ENCODE data around the gene ADGRG7.

DNA sequence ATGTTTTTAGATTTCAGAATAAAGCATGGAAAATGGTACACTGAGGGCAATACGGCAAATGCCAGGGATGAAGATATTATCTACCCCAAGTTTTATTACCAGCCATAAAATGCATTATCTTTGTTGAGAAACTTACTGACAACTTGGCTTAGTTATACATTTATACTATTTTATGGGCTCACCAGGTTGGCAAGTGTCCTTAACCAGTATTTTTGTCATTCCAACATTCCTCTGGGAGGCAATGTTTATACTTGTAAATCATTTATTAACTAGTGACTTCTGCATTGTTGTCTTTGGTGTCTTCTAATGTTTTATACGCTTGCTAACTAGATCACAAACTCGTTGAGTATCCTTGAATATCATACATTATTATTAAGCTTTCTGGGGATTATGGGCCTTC is 18.0 kb upstream of the ADGRG7 start:
- TF ChIP-seq, protein P1, sequence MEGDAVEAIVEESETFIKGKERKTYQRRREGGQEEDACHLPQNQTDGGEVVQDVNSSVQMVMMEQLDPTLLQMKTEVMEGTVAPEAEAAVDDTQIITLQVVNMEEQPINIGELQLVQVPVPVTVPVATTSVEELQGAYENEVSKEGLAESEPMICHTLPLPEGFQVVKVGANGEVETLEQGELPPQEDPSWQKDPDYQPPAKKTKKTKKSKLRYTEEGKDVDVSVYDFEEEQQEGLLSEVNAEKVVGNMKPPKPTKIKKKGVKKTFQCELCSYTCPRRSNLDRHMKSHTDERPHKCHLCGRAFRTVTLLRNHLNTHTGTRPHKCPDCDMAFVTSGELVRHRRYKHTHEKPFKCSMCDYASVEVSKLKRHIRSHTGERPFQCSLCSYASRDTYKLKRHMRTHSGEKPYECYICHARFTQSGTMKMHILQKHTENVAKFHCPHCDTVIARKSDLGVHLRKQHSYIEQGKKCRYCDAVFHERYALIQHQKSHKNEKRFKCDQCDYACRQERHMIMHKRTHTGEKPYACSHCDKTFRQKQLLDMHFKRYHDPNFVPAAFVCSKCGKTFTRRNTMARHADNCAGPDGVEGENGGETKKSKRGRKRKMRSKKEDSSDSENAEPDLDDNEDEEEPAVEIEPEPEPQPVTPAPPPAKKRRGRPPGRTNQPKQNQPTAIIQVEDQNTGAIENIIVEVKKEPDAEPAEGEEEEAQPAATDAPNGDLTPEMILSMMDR (IDR thresholded peaks at IDR 0.05): no peak
- TF ChIP-seq POLR2A (IDR thresholded peaks at IDR 0.05; ENCODE audit: low read depth): no peak
- no peak for TF ChIP-seq POLR2AphosphoS5 (IDR thresholded peaks at IDR 0.05)
